Hypothalamus (tissue), 51 donors: ENCODE measurements around the gene CTAGE1.
A peak's percentile ranks its signal among the peaks of the same experiment; 100 is the strongest.
"Not testable (repeated sequence)": the region's sequence is repeated elsewhere in the genome, so short reads cannot be mapped to it uniquely, and the experiment has no call there.

Experiments used
- DNase-seq, 51 donors: peaks; one replicate each; lab custom pipeline; 2025; lab: John Stamatoyannopoulos, UW

CTAGE1 gene

DNA sequence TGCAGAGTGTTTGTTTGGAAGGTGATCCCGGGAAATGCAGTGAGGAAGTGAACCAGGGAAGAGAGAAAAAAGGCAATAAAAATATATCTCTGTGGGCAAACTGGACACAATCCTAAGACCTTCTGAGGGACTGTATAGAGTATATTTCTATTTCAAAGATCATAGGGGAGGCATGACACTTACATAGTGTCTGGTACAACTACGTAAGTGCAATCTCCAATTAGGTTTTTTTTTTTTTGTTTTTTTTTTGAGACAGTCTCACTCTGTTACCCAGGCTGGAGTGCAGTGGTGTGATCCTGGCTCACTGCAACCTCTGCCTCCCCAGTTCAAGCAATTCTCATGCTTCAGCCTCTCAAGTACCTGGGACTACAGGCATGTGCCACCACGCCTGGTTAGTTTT is 24.6 kb downstream of the CTAGE1 start:
- not testable (repeated sequence) for DNase-seq

DNA sequence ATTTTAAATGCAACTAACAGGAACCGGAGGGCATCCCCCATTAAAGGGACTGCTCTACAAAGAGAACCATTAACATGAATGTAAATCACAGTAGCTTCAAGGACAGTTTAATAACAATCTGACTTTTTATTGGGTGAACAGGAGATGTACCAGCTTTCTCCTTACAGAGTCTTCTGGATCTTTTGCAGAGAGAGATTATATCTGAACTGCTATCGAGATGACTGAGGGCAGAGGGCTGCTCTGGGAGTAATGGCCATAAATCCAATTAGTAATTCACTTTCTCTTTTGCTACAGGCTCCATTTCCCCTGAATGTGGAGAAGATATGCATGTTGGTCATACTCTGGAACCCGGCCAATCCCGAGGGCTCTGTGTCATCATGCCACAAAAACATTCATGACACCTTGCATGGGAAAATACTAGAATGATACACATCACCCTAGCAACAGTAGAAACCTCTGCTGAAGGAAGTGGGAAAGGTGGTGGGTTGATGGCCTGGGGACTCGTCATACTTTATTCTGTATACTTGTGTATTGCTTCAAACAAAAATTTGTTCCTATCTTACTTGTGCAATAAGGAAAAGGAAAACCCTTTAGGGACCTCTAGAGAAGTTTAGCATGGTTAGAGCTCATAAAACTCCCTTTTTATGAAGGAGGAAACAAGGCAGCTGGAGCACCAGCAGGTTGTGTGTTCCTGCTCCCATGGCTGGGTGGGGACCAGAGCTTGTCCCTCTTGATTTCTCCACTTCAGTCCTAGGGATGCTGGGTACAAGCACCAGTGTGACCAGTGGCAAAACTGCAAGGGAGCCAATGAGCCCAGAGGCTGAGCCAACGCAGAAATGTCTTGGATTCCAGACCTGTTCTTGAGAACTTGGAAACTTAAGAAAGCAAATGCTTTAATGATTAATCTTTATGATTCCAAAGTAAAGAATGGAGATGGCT is 26.0 kb downstream of the CTAGE1 start:
- DNase-seq: no peak

DNA sequence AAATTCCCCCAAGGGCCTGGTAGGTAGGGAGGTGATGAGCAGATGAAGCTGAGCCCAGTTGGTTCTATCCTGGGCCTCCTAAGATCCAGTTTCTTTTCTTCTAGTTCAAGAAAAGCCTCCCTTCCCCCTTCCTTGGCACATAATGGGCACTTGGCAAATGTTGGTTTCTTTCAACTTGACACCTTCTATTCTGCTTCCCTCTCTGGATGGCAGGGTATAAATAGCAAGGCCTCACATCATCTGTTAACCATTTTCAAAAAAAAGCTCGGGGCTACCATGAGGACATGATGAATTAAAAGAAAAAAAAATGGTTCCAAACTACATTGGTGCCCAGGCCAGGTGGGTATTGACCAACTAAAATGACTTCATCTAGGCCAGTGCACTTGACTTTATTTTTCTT is 29.9 kb downstream of the CTAGE1 start:
- no peak for DNase-seq

DNA sequence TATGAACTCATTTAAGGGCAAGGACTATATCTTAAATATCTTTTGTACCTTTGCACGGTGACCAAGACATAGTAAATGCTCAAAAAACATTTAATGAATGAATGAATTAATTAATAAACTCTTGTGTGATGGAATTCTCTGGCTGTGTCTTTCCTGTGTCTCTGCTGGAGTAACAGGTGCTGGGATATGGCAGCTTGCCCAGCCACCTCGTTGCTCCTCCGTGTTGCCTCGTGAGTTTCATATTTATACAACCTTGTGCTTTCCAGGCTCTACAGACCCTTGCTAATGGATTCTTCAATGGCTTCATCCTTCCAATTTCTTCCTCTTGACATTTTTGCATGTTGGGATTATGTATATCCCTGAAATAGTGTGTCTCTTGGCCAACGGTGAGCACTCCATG is 30.4 kb downstream of the CTAGE1 start:
- DNase-seq: no peak

DNA sequence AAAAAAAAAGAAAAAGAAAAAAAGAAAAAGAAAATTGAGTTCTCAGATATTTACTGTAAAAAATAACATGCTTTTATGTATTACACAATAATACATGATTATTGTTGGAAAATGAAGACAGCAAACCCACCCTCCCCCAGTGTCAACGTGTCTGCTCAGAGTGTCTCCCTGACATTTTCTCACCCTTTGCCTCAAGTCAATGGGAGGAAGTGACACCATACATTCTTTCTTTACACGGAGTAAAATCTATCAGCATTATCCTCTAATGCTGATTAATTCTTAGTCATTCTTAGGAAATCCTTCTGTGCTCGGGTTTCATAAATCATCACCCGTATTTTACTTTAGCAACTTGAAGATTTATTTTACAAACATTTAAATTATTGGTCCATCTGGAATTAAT is 32.0 kb downstream of the CTAGE1 start:
- DNase-seq: no peak

DNA sequence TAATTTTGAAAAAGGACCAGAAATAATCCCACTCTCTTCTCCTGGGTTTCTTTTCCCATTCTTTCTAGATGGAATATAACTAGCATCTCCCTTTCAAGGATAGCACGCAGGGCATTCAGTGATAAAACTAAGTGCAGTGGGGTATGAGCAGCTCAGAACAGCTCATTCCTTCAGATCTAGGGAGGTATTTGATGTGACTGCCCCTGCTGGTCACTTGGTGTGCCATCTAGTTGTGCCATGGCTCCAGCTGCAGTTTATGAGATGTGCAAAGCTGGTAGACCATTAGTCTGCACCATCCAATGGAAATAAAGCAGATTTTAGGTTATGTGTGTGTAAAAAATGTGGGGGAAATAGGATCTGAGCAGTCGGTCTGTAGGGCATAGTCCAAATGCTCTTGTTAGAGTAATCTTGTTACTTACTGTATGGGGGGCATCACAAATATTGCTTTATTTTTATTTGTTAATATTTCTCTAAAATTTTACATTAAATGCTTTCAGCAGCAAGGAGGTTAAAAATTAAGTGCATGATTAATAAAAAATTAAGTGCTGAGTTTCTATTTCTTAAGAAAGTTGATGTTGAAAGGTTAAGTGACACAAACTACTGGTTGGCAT is 38.9 kb downstream of the CTAGE1 start:
- DNase-seq: peak in 1 of 51 donors; percentile 1

DNA sequence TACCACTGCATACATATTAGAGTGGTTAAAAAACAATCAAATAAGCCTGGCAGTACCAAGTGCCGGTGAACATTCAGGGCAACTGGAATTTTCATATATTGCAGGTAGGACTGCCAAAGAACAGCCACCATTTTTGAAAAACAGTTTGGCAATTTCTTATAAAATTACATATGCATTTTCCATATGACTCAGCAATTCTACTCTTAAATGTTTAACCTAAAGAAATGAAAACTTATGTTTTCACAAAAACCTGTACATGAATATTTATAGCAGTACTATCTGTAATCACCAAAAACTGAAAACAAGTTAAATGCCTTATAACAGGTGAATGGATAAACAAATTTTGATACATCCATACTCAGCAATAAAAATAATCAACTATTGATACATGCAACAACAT is 39.9 kb downstream of the CTAGE1 start:
- DNase-seq: no peak

DNA sequence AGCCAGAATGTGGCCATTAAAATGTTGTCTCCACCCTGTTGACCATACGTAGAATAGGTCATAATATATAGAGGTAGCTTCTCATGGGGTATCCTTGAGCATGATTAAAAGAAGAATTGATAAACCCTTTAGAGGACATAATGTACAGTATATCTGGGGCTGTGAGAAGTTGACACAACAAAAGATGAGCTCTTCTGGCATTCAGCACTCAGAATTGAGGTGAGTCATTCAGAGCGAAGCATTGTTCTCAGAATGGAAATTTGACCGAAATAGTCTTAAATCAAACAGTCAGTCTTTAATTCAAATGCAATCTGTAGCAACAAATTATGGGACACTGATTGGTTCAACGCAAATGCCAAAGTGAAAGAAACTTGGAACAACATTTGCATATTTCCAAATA is 47.3 kb downstream of the CTAGE1 start:
- no peak for DNase-seq

DNA sequence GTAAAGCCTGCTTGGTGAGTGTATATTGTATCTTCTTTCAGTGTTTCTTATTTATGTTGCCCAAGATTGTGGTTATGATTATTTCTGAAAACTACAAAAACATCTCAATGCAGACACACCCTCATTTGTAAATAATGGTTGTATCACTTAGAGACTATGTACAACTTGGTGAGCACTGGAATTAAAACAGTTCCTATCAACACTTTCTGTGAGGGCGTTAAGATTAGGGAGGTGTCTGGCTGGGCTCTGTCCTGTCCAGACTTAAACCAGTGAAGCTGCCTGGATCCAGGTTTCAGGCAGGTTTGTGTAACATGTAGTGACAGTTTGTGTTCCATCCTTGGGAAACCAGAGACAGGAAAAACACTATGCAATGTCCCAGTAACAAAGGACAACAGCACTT is 49.7 kb downstream of the CTAGE1 start:
- no peak for DNase-seq

DNA sequence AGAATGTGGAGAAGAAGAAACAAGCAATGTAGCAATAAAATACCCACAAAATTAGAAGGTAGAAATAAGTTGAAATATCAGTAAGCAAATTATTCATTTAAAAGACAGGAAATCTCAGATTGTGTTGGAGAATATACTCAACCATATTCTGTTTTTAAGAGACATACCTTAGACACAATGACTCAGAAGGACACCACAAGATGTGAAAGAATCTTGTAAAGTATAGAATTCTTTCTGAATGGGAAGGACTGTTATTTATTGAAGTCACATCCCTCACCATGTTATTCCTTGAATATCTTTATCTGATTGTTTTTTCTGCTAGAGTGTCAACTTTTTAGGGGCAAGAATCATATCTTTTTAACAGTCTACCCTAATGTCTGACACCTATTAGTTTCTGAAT is 50.4 kb downstream of the CTAGE1 start:
- DNase-seq: no peak

DNA sequence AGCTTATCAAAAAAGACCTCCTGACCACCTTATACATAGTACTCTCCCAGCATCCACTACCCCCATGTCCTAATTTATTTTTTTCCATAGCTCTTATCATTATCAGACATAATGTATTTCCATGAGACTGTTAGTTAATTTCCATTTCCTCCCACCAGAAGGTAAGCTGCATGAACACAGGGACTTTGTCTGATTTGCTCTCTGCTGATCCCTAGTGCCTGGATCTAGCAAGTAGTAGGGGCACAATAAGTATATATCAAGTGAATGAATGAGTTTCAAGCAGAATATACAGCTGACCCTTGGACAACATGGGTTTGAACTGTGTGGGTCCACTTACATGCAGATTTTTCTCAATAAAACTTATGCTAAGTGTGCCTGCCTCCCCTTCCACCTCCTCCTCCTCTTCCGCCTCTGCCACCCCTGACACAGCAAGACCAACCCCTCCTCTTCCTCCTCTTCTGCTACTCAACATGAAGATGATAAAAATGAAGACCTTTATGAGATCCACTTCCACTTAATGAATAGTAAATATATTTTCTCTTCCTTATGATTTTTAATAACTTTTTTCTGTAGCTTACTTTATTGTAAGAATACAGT is 53.8 kb downstream of the CTAGE1 start:
- DNase-seq: no peak
